Ureter (tissue), 1 donor: ENCODE results near the gene TESPA1. TPM values are rescaled to one million over a fixed set of nuclear protein-coding genes. Genes with fewer than 3 reads are reported as not detected.

Experiments used
- DNase-seq: peaks from one replicate; pipeline ENCODE4 v3.0.0-alpha.2; 2020; ENCODE audit warnings: low spot score
- total RNA-seq: library from RNA; stranded (reverse); gene quantifications from one replicate; pipeline ENCODE4 v1.2.4, GENCODE V29; 2023
- donor health status: DM: yes; HTN: yes; CAD: no.

The TESPA1 gene
- total RNA-seq, 1 donor from 2014 or later, result 1.3 TPM

DNA sequence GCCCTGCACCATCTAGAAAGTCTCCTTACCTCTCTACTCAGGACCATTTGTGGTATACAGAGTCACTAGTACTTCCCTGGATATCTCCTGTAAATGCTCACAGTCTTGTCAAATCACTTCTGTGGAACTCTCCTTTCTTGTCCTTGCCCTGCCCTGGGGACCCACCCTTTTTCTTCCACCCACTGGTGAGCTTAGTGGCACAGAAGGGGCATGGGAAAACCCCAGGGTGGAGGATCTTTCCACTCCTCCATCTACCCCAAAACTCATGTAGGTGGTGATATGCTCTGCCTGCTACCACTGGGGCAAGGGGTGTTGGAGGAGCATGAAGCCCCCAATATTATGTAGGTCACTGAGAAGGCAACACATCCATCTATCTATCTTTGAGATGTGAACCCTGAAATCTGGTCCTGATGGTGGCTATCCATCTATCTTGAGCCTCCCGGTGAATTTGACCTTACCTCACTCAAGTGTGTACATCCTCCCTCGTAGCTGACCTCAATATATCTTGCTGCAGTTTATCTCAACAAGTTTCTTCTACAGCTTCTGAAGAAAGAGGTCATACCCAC, 943 bp downstream of the TESPA1 start:
- no peak for DNase-seq

DNA sequence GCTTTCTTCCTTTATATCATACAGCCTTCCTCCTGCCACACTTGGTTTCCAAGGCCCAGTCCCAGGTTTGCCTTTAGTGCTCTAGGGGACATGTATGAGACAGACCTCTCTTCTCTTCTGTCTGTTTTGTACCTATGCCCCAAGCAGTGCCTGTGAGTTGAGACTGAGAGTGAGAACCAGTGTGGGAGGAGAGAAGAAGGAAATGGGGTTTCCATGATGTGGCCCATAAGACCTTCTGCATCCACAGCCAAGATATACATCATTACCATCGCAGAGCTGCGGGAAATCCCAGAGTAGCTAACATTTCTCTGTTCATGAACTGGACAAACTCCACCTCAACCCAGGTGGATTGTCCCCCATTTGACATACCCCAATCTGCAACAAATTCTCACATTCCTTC, 2.8 kb downstream of the TESPA1 start:
- no peak for DNase-seq

DNA sequence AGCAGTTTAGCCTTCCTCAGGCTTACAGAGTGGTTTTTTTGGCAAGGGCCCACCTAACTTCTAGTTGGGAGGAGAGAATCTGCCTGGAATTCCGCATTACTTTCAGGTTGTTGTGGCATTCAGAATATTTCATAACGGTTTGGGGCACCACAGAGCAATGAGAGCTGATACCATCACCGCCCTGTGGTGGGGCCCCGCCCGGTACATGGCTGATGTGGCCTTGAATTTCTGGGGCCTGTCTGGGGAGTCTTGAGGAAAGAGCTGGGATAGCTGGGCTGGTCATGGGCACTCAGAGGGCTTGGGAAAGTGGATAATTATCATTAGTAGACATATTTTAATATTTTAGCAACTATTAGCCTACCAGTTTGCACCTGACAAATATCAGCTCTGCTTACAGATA, 4.2 kb downstream of the TESPA1 start:
- DNase-seq, result no peak

DNA sequence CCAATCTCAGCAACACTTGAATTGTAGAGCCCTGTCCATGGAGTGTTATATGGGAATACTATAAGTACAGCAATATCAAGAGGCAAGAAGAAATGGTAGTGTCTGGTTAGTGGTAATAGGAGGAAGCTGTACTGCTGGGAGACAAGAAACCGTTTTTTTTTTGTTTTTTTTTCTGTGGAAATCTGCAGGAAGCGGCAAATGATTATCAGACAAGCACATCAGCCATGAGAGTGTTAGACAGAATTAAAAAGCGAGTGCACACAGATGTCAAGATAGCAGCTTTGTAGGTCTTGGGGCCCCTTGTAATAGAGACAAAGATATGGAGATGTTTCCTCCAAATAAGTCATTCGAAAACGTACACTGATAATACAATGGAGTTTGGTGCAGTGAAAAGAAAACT, 6.7 kb downstream of the TESPA1 start:
- DNase-seq, result no peak

DNA sequence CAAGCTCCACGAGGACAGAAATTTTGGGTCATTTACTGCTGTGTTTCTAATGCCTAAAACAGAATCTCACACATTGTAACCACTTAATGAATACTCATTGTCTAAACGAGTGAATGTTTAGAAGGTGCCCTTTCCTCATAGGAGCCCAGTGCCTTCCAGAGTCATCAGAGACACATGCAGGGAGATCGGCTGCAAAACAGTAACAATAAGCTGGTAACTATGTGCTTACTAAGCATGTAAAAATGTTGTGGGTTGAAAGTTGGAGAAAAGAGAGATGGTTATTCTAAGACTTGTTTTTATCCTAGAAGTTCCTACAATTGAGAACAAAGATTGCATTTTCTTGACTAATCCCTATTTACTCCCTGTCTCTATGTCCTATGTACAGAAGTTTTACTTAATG, 7.4 kb downstream of the TESPA1 start:
- DNase-seq, result no peak

DNA sequence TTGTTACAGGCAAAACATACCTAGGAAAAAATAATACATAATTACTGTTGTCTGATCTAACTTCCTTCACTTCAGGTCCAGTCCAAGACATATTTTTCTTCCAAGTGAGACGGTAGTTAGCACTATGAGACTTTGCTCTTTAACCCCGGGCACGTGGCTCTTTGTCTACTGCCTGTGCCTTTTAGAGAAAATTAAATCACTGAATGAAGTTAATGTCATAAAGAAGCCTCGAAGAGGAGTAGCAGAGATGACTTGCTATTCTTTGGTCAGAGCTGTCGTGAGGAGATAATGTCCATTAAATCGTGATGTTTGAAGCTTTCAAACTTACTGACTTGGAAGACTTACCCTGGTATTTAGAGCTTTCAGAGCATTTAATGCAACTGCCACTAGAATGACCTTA, 8.7 kb downstream of the TESPA1 start:
- no peak for DNase-seq

DNA sequence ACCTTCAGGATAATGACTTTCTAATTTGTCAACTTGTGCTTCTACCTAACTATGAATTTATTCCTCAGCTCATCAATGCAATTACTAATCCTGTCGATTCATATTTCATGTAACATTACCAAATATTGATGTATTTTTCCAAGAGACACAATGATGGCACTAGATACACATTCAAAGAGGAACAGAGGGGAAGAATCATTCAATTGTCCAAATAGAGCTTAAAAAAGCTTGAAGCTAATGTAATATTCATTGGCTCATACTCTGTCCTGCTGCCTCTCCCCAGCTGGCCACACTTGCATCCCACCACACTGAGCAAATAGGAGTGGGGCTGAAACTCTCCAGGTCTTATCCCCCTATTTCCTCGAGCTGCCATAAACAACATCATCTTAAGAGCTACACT, 9.3 kb downstream of the TESPA1 start:
- DNase-seq, result no peak

DNA sequence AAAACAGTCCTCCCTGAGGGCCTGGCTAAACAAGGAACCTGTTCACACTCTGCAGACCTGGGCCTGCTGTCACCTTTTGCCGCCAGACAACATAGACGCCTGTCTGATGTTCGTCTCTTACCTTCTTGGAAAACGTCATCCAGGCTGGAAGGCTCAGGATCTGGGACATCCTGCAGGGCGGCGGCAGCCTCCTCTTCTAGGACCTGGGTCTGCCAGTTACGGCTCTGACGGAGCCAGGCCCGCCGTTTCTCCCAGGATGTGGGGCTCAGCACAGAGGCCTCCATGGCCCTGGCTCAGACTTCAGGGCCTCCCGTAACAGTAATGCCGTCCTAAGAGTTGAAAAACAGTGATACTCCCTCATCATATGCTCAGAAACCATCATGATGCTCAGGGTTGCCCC, 10.3 kb downstream of the TESPA1 start:
- DNase-seq, result no peak

DNA sequence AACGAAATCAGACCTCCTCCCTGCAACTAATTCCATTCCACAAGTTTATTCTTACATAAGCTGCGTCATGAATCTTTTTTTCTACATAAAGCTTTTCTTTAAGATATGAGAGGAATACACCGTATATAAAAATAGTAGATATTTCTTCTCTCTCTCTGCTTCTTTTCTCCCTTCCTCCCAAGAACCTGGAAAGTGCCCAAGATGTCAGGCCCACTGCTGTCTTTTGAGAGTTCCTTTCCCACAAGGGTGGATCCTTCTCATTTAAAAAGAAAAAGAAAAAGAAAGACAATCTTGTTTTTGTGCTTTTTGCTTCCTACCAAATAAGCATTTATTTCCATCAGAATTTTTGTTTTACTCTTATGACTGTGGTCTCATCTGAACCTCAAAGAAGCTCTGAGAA, 11.0 kb downstream of the TESPA1 start:
- DNase-seq, result no peak

DNA sequence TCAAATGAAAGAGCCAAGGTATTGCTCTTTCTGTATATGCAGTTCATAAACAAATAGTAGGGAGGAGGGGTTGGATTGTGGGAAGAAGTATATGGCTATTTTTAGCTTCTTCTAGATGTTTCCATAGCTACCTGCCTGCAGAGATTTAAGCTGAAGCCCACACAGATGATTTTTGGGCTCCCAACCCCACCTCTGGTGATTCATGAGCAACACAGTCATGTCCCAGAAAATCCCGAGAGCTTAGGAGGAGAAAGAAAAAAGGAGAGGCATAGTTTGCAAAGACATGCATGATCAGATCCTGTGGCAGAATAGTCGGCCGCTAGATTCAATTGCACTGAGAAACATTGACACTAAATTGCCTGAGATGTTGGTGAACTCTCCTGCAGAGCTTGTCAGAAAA, 13.8 kb downstream of the TESPA1 start:
- no peak for DNase-seq

DNA sequence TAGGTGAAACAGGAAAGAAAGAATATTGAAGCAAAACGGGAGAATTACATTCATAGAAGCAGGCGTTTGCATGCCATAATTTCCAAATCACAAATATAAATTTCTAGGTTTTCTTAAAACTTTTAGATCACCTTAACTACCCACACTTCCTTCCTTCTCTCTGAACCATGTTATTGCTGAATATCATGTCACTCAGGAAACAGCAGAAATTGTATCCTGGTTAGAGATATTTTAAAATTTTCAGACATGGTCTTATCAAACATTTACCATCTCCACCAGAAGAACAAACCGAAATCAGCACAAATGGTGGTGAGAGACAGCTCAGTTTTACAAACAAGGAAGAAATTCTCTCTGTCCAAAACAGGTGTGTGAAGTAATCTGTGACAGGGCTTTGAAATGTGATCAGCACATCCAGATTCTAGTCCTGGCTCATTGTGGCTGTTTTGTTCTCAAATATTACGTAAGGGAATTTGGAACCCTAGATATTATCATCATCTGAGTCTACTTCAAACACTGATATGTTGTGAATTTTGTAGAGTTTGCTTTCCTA, 16.3 kb downstream of the TESPA1 start:
- no peak for DNase-seq

DNA sequence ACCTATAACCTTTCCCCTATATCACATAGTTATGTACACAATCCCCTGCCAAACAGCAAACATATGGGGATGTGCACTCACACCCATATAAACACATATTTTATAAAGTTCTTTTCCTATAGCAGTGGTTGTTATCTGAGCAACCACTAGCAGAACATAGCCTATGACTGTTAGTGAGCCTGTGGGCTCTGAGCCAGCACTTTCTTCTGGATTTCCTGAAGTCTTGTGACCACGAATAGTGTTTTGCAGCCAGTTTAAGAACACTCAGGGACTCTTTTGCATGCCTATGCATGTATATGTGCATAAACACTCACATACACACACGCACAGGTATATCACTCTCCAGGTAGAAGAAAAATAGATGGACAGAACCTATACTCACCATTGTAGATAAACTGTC, 17.1 kb downstream of the TESPA1 start:
- DNase-seq, result no peak

DNA sequence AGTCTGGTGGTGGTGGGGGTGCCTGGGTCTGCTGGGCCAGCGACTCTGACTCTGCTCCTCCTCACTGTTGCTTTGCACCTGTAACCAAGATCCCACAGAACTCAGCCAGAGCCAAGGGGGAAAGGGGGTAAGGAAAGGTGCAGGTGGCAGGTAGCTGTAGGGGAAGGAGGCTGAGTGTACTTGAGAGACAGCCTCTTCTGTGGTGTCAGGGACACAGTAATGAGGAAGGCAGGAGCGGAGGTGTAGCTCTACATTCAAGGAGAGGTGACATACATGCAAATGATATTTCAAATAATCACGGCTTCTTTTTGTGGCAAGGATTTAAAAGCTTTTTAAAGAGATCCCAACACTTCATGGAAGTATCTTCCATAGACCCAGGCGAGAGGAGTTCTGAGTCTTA, 23.4 kb downstream of the TESPA1 start:
- DNase-seq, result no peak

DNA sequence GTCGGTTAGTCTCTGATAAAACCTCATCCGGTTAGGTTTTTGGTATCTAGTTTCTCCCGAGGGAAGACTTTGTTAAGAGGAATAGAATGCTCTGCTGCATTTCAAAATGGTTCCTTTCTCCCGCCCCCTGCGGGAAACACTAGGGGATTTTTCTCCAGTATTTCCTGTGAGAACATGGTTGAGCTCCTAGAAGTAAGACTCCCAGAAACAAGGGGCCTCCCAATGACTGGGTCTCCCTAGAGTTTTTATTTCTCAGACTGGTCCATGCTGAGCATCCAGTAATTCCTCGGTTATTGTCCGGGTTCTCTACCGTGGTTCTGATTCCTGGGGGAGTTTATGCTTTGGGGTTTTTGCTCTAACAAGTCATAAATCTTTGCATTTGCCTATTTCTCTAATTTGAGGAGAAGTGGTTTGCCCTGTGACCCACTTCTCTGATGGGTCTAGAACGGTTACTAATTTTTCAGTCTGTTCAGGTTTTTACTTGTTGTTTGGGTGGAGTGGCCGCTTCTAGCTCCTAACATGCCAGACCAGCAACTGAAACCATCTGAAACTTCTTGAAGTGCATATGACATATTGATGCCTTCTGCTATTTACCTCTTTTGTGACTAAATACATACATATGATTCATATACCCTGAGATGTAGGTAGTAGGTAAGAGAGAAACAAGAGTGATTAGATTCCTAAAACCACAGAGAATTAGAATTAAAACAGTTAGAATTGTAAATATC, 25.1 kb downstream of the TESPA1 start:
- DNase-seq, result no peak

DNA sequence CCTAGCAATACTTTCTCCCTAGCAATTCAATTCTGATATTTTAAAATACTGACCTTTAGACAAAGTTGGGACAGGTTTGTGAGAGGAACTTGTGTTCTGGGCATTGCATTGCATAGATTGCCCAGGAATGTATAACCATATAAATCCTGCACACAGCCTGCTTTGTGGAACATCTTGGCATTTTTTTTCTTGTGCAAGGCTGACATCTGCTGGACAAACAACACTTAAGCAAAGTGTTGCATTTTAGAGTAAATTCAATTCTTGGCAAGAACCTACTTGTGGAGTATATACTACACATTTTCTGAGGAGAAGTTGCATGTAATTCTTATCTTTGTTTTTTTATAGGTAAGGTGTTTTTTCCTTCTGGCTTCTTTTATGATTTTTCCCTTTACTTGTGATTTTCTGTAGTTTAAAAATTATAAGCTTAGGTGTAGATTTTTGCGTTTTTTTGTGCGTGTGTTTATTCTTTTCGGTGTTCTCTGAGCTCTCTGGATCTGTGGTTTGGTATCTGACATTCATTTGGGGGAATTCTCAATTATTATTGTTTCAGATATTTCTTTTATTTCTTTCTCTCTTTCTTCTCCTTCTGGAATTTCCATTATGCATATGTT, 26.4 kb downstream of the TESPA1 start:
- DNase-seq, result no peak

DNA sequence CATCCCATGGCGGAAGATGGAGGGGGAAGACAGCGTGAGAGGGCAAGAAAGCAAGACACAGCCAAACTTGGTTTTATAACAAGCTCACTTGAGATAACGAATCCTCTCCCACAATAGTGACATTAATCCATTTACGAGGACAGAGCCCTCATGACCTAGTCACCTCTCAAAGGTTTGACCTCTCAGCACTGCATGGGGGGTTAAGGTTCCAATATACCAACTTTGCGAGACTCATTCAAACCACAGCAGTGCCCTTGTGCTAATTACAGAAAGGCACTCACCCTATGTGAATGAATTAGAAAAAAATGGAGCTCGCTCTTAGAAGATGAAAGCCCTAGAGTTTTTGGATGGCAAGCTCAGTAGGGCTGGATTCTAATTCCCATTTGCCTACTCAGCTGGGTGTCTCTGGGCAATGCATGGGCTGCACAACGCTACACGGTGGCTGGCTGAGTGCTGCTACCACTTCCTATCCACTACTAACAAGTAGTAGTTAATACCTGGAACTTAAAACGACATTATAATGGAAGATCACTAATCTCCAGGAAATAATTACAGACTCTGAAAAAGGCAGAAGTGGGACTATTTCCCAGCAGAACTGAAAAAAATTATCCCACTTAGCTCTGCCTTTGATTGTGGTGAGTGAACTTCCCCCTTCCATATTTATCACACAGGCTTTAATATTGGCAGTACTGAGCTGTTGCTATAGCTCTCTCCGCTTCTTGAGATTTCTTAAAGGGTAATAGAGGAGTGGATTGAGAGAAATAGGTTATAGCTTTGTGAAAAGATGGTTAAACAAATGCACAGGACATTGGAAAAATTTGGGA, 27.5 kb downstream of the TESPA1 start:
- no peak for DNase-seq

DNA sequence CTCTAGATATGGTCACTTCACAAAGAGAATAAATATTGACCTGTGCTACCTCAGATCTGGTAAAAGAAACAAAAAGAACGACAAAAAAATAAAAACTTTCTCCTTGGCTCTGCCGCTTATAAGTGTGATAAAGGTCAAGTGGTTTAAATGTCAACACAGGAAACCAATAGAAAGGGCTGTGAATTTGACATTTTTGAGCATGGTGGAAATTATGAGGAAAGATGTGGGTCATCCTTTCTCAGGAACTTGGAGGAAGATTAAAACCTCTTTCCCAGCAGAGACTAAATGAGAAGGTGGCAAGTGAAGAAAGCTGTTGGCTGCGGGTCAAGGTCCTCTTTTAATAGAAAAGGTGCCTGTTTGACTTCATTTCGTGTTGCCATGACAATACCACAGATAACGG, 28.2 kb downstream of the TESPA1 start:
- no peak for DNase-seq

DNA sequence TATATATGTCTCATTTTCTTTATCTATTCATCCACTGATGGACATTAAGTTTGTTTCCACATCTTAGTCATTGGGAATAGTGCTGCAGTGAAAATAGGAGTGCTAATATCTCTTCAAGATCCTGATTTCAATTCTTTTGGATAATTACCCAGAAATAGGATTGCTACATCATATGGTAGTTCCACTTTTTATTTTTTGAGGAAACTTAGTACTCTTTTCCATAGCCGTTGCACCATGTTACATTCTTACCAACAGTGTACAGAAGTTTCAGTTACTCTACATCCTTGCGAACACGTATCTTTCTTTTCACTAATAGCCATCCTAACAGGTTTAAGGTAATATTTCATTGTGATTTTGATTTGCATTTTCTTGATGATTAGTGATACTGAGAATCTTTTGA, 29.8 kb downstream of the TESPA1 start:
- DNase-seq, result no peak

DNA sequence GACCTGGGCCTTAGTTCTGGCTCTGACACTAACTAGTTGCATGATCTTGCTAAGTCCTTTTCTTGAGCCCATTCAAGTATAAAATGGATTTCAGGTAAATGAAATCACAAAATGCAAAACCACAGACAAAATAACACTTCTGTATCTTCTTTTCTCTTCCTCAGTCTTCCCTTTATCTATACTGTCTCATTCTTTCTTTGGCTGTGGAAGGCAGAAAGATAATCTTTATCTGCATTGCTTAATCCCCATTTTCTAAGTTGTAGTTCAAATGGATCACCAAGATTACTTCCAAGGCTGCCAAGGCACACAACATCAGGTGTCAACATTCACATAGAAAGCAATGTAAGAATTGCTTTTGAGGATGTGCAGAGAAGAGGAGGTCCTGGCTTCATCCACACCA, 30.3 kb downstream of the TESPA1 start:
- DNase-seq, result no peak

DNA sequence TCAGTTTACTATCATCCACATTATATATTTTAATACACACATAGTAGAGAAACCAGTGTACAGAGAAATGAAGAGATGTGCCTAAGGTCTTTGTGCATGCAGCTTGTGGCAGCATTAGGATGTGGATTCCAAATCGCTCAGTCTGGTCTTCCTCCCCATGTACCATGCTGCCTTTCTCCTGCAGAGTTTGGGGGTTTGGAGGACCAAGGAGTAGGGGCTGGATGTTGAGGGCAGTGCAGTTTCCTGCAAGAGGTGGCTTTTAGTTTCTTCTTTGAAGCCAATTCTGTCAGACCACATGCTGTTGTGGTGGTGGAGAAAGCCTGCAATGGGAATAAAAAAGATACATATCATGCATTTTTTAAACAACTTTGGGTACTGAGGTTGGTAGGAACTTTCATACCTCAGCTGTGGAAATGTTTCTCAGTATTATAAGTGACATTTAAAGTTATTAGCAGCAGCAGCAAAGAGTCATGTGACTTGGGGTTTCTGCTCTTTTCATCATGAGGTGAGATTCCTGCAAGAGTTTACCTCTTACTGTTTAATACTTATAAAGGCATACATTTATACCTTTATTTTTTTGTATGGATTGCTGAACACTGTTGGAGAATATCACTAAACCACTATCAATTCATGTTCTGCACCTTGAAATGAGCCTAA, 34.4 kb downstream of the TESPA1 start:
- no peak for DNase-seq

DNA sequence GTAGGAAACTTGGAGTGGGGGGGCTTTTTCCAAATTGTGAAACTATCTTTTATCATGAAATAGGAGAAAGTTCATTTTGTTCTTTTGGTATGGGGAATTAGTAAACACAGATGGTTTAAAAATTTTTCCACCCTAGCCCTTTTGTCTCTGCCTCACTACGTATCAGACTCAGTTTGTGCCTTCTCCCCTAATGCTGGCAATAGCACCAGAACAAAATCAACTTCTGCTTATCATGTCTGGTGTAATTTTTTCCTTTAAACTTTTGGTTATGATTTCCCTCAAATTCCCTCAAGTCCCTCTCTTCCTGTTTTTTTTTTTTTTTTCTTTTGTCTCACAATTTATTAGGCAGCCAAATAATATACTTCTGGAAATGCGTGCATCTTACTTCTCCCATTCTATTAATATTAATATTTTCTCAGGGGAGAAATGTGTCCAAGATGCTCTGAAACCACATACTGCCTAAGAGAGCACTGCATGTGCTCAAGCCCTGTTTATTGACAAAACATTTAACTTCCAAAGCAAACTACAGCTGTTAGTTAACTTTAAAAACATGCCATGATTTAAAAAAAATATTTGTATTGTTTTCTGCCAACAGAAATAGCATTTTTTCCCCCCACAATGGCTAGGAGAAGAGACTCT, 35.4 kb downstream of the TESPA1 start:
- DNase-seq, result no peak
